ENCODE data around the gene EIF2A.
"Not testable (repeated sequence)": the region's sequence is repeated elsewhere in the genome, so short reads cannot be mapped to it uniquely, and the experiment has no call there.

EIF2A gene

DNA sequence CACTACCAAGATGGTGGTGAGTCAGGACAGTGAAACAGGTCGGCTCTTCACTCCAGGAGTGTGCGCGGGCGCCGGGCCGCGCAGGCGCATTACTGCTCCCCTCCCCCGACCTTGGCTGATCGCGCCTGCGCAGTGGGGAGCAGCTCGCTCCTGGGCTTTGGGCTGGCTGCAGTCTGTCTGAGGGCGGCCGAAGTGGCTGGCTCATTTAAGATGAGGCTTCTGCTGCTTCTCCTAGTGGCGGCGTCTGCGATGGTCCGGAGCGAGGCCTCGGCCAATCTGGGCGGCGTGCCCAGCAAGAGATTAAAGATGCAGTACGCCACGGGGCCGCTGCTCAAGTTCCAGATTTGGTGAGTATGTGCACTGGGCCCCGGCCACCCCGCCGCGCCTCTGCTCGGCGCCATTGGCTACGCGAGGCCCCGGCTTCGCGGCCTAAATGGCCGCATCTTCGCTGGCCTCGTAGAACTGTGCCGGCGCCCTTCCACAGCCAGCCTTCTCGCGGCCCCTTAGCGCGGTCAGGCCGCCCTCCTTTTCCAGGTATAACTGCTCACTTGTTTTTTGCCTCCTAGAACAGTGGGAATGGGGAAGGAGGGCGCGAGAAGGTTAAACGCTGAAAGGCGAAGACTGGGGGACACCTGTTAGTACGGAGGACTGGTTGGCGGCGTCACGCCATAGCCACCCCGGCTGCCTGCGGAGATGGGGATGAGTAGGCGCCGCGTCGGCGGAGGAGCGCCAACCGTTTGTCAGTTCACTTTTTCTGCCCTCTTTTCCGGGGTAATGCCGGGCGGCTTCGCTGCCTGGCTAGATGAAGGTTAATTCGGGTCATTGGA is 56.8 kb downstream of the EIF2A start, which contains the start of gene SELENOT:
SELENOT (plus strand) TSS at position 169 of the 827 bp plus-strand sequence; CDS start at position 211, 42 bp downstream.
- DNase-seq, result peak; percentile 88

- no peak for DNase-seq
Observed at GRCh38 chr3:150603980-150604319, 57.4 kb downstream of the EIF2A start.

DNA sequence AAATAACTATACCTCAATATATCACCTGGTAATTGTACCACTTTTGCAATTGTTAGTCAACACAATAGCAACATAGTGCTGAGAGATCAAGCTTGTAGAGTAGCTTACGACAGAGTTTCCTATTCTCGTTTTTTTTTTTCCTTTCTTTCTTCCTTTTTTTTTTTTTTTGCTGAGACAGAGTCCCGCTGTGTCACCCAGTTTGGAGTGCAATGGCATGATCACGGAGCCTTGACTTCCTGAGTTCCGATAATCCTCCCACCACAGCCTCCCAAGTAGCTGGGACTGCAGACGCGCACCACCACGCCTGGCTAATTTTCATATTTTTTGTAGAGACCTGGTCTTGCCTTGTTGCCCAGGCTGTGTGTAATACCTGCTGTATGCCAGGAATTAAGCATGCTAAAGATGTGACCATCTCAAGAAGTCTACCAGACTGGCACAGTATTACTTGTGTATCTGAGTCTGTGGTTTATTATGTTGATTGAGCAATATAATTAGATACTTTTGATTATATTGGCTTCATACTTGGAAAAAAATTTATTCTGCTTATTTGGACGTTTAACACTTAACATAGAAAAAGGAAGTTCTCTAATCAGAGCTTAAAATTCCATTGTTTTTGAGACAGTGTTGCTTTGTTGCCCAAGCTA is 59.5 kb downstream of the EIF2A start:
- no peak for DNase-seq

DNA sequence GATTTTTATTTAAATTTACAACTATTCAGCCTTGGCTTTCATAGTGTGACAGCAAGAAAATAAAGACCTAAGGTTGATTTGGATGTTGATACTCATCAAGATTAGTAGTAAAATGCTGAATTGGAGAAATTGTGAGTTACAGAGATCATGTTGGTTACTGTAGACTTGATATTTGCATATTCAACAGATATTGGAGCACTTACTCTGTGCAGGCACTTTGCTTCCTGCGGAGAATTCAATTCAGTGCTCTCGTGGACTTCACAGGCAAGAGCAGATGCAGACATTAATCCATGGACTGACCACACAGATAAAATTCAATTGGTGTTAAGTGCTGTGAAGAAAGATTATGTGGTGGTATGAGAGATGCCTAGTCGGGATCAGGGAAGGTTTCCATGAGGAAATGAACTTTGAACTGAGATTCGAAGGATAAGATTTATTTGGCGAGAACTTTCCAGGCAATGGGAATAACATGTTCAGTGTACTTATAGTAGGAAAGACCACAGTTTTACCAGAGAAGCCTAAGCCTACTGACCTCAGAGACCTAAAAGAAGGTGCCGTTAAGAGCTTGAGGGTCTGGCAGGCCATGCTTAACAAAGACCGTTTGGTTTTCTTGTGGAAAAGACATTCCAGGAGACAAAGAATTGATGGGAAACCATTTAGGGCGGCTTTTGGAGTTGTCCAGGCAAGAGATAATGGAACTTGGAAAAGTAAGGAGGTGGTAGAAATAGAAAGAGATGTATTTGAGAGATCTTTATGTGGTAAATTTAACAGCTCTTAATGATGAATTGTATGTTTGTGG is 60.9 kb downstream of the EIF2A start:
- DNase-seq, result no peak

- DNase-seq, result no peak
Observed at GRCh38 chr3:150609988-150610387, 63.4 kb downstream of the EIF2A start.

DNA sequence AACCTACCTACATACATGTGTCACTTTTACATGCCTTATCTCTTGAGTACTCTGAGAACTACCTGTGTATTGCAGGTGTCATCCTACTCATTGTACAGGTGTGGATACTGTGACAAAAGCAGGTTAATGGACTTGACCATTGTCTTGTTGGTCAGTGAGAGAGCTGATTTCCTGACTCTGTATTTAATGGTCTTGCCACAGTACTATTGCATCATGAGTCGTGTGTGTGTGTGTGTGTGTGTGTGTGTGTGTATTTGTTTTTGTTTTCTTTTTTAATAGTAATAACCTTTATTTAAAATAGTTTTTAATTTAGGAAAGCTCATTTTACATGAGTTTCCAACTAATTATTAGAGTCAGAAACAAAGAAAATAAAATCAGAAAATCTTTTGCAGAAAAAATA is 64.2 kb downstream of the EIF2A start:
- DNase-seq, result no peak

- DNase-seq, result no peak
Observed at GRCh38 chr3:150611666-150612065, 65.1 kb downstream of the EIF2A start.

GRCh38 chr3:150612494-150612893 is 65.9 kb downstream of the EIF2A start:
- no peak for DNase-seq

GRCh38 chr3:150613034-150613433 is 66.4 kb downstream of the EIF2A start:
- no peak for DNase-seq

DNA sequence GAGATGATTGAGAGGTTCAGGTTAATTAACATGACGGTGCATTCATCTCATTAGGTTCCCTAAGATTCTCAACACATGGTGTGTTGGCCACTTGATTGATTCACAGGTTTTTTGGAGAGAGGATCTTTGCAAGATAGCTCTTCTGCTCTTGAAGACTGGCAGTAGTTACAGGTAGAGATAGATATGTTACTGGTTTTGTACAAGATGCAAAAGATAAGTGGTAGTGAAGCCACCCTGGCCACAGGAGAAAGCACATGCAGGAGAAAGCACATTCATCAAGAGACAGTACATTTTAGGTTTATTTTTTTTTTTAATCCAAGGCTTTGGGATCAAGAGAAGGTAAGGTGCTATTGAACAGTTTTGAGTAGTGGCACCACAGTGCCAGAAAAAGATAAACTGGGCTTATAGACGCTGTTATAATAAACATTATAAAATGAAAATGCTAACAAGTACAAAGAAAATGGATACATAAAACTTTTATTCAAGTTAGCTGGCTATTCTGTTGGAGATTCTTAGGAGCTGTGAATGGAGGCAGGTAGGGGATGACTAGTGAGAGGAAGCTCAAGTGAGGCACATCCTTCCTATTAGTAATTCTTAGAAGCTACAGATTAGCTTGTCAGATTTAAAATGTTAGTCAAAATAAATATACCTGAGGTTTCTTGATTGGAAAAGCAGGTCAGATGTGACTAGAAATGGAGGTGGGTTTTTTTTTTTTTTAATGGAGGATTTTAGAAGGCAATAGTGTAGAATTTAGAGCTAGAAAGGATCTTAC is 67.3 kb downstream of the EIF2A start:
- no peak for DNase-seq

GRCh38 chr3:150620002-150620689 is 73.6 kb downstream of the EIF2A start:
- no peak for DNase-seq

GRCh38 chr3:150622955-150623354 is 76.4 kb downstream of the EIF2A start:
- not testable (repeated sequence) for DNase-seq

DNA sequence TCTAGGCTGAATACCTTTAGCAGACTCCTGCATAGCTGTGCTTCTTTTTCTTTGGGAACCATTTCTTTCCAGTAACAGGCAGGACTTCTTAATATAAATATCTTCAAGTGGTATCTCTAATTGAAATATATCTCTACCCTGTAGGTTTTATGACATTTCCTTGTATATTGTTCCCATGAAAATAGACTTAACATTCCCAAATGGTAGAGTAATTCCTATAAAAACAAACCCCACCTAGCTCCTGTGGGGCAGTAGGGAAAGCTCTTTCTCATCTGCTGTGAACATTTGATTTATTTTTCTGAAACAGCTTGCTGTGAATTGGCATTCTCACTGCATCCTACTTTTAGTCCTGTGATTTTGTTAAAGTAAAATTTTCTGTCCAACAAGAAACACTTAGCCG is 77.4 kb downstream of the EIF2A start:
- no peak for DNase-seq

- no peak for DNase-seq
Observed at GRCh38 chr3:150626148-150626930, 79.8 kb downstream of the EIF2A start.

DNA sequence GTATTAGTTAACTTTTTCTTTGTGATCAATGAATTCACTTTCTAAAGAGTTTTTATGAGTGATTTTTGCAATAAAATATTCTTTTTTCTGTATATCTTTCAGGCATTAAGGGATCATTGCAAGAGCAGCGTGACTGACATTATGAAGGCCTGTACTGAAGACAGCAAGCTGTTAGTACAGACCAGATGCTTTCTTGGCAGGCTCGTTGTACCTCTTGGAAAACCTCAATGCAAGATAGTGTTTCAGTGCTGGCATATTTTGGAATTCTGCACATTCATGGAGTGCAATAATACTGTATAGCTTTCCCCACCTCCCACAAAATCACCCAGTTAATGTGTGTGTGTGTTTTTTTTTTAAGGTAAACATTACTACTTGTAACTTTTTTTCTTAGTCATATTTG is 81.0 kb downstream of the EIF2A start:
- DNase-seq, result no peak

GRCh38 chr3:150631515-150632221 is 85.1 kb downstream of the EIF2A start:
- DNase-seq, result no peak

DNA sequence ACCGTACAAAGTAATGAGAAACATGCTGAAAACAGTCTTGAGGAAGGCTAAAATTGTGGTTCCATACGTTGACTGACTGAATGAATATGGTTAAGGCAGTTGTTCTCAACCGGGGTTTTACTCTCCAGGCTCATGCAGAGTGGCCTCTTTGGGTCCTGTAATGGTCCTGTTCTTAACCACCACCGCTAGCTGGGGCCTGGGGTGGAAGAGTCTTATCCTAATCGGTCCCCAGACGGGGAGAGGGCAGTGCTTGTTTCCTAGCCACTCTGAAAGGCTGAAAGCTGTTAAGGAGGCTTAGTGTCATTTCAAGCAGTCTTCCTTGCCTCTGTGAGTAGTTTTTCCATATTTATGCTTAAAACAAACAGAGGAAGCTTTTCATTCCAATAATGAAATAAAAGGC is 88.5 kb downstream of the EIF2A start:
- no peak for DNase-seq

DNA sequence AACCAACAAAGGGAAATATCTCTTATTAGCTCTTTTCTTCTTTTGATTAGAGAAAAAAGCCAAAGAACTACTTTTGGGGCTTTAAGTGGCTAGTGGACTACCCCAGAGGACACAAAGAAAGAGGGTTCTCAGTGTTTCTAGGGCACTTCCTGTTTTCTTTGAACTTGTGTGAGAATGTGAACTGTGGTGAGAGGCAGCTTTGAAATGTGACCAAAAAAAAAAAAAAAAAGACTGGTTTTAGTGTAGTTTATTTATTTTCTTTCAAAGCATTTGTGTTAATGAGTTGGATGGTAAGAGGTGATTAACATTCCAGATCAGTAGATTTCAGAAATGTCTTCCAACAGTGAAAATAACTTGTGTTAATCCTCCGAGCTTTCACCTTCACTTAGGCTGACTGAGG is 88.9 kb downstream of the EIF2A start:
- DNase-seq, result peak; percentile 36
